ENCODE measurements around the gene LYSMD4. TPM values are rescaled to one million over a fixed set of nuclear protein-coding genes. Genes with fewer than 3 reads are reported as not detected.
"Not testable (repeated sequence)": the region's sequence is repeated elsewhere in the genome, so short reads cannot be mapped to it uniquely, and the experiment has no call there.

The LYSMD4 gene
- 10 to 100 TPM in 1 of 2 experiments, 1 to 10 TPM in 1; 8.9 to 13.0 TPM for total RNA-seq

DNA sequence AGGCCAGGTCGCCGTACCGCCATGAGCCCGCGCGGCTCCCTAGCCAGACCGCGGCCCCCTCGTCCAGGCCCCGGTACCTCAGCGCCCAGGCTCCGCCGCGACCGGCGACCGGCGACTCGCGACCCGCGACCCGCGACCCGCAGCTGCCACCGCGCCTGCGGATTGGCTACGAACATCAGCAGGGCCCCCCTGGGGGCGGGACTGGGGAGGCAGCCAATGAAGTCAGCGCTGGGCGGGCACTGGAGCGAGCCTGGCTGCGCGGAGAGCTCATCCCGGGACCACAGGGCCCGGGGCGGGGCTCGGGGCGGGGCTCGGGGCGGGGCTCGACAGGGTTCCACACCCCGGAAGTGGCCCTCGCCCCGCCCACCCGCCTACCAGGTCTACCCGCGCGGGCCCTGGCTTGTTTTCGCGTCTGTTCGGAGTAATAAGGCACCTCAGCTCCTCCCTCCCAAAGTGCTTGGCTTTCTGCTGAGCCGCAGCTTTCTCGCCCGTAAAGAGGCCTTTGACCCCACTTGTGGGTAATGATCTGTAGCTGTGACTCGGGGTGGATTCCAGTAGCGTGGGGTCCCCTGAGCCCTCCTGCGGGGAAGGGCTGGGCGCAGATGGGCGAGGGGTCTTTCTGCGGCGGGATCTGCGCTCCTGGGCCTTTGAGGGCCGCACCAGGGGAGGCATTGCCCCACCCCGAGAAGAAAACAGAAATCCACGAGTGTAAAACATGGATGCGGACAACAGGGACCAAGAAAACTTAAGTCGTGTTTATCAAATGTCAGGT is at the start of gene LYSMD4:
LYSMD4 (minus strand) TSS at position 170 of the 772 bp plus-strand sequence. CDS start 1,438 bp downstream, outside the sequence.
- Mint-ChIP-seq H3K27me3 (ENCODE audit: low read depth) (no peaks in the 10 kb centered on the region), H3K4me1 (ENCODE audit: low read depth) (peaks cover 23% of the 10 kb centered on the region), H3K9me3 (ENCODE audit: insufficient read depth) (no peaks in the 10 kb centered on the region), H3K4me3 (peak within 1 kb of the TSS; percentile 77), H3K36me3 (ENCODE audit: low read depth) (peaks cover 12% of the 10 kb centered on the region), H3K27ac (peak within 1 kb of the TSS; percentile 90)
- ChIA-PET CTCF (interaction anchor here (0.9 to 3.9 kb wide), 7 partner anchors 14 to 460 kb away, joined by 3 to 37 read pairs (median 5); no protein-coding TSS in a partner anchor), POLR2A (interaction anchor here (0.6 to 2.1 kb wide), 12 partner anchors 14 to 1035 kb away, joined by 3 to 18 read pairs (median 3); partner anchors contain the start of gene LRRC28)
- DNase-seq (peak; percentile 99), ATAC-seq (peak; percentile 100)

- CTCF ChIA-PET, result interaction anchor here (1.8 kb wide), 1 partner anchor 26 kb away, joined by 3 read pairs; no protein-coding TSS in a partner anchor
These were observed 48.8 kb upstream of the LYSMD4 start for GRCh38 chr15:99782029-99782428.

DNA sequence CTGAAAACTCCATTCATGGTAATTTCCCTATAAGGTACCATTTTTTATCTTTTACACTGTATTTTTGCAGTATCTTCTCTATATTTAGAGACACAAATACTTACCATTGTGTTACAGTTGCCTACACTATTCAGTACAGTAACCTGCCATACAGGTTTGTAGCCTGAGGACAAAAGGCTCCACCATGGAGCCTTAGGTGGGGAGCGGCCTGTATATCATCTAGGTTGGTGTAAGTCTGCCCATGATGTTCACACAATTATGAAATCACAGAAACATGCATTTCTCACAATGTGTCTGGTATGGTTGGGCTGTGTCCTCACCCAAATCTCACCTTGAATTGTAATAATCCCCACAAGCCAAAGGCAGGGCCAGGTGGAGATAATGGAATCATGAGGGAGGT is 43.9 kb upstream of the LYSMD4 start:
- ATAC-seq (no peak), DNase-seq (no peak)
- H3K4me3 Mint-ChIP-seq, result no peak overlapping the region
- no peaks in the 10 kb centered on the region for H3K36me3 Mint-ChIP-seq (ENCODE audit: low read depth)
- peaks cover 4% of the 10 kb centered on the region for H3K27me3 Mint-ChIP-seq (ENCODE audit: low read depth)
- CTCF ChIA-PET, result no interaction called here
- no peaks in the 10 kb centered on the region for H3K4me1 Mint-ChIP-seq (ENCODE audit: low read depth)
- H3K27ac Mint-ChIP-seq, result no peak overlapping the region
- POLR2A ChIA-PET, result no interaction called here
- H3K9me3 Mint-ChIP-seq (ENCODE audit: insufficient read depth), result no peaks in the 10 kb centered on the region

More at GRCh38 chr15:99782029-99782428, 48.8 kb upstream of the LYSMD4 start:
- ATAC-seq; H3K9me3 Mint-ChIP-seq (ENCODE audit: insufficient read depth); POLR2A ChIA-PET; H3K27me3 Mint-ChIP-seq (ENCODE audit: low read depth); H3K36me3 Mint-ChIP-seq (ENCODE audit: low read depth); H3K27ac Mint-ChIP-seq; DNase-seq; H3K4me1 Mint-ChIP-seq (ENCODE audit: low read depth); H3K4me3 Mint-ChIP-seq: not testable (repeated sequence)

GRCh38 chr15:99764522-99764921 is 31.3 kb upstream of the LYSMD4 start:
- no peak overlapping the region for H3K27ac Mint-ChIP-seq
- no peaks in the 10 kb centered on the region for H3K36me3 Mint-ChIP-seq (ENCODE audit: low read depth)
- H3K9me3 Mint-ChIP-seq (ENCODE audit: insufficient read depth), result no peaks in the 10 kb centered on the region
- no peaks in the 10 kb centered on the region for H3K4me1 Mint-ChIP-seq (ENCODE audit: low read depth)
- H3K27me3 Mint-ChIP-seq (ENCODE audit: low read depth), result peaks cover 9% of the 10 kb centered on the region
- no peak overlapping the region for H3K4me3 Mint-ChIP-seq
- DNase-seq (no peak), ATAC-seq (no peak)
- POLR2A ChIA-PET, result no interaction called here
- CTCF ChIA-PET, result interaction anchor here (1.1 kb wide), 1 partner anchor 10 kb away, joined by 3 read pairs; no protein-coding TSS in a partner anchor

DNA sequence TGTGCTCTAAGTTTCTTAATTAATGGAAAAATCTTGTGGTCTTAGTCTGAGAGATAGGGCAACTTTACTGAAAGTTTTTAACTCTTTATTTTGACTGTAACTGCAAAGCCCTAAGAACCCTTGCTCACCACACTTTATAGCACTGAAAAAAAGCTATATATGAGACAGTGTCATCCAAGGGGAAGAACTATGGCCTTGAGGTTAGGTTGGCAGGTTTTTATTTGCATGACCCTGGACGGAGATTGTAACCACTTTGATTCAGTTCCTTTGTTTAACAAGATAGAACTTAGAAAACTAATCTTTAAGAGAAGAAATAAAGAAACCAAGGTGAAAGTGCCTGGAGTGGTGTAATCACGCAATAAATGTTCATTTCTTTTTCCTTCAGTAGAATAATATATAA is 30.6 kb upstream of the LYSMD4 start:
- Mint-ChIP-seq H3K4me1 (ENCODE audit: low read depth) (no peaks in the 10 kb centered on the region), H3K4me3 (no peak overlapping the region), H3K27me3 (ENCODE audit: low read depth) (peaks cover 9% of the 10 kb centered on the region), H3K9me3 (ENCODE audit: insufficient read depth) (no peaks in the 10 kb centered on the region), H3K27ac (no peak overlapping the region), H3K36me3 (ENCODE audit: low read depth) (no peaks in the 10 kb centered on the region)
- no peak for ATAC-seq
- no peak for DNase-seq
- ChIA-PET POLR2A (no interaction called here), CTCF (interaction anchor here (1.1 kb wide), 1 partner anchor 10 kb away, joined by 3 read pairs; no protein-coding TSS in a partner anchor)

DNA sequence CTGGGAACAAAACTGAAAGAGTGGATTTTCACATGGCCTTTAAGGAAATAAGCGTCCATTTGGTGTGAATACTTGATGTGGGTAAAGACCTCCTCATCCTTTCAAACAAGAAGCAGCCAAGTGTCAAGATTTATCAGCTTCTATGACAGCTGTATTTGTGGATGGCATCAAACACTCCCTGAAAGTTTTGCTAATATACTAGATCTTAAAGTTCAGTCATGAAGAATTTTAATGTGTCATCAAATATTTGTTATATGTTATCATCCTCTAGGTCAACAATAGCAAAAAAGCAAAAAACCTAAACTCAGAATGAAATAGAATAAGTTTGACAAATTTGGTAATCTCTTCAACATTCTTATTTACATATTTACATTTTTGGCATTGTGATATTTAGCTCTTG is 29.1 kb upstream of the LYSMD4 start:
- ChIA-PET POLR2A (no interaction called here), CTCF (interaction anchor here (1.5 kb wide), 1 partner anchor 58 kb away, joined by 7 read pairs; no protein-coding TSS in a partner anchor)
- DNase-seq (no peak), ATAC-seq (no peak)
- no peaks in the 10 kb centered on the region for H3K4me1 Mint-ChIP-seq (ENCODE audit: low read depth)
- H3K27ac Mint-ChIP-seq, result no peak overlapping the region
- no peaks in the 10 kb centered on the region for H3K9me3 Mint-ChIP-seq (ENCODE audit: insufficient read depth)
- H3K36me3 Mint-ChIP-seq (ENCODE audit: low read depth), result no peaks in the 10 kb centered on the region
- no peak overlapping the region for H3K4me3 Mint-ChIP-seq
- H3K27me3 Mint-ChIP-seq (ENCODE audit: low read depth), result peaks cover 14% of the 10 kb centered on the region

DNA sequence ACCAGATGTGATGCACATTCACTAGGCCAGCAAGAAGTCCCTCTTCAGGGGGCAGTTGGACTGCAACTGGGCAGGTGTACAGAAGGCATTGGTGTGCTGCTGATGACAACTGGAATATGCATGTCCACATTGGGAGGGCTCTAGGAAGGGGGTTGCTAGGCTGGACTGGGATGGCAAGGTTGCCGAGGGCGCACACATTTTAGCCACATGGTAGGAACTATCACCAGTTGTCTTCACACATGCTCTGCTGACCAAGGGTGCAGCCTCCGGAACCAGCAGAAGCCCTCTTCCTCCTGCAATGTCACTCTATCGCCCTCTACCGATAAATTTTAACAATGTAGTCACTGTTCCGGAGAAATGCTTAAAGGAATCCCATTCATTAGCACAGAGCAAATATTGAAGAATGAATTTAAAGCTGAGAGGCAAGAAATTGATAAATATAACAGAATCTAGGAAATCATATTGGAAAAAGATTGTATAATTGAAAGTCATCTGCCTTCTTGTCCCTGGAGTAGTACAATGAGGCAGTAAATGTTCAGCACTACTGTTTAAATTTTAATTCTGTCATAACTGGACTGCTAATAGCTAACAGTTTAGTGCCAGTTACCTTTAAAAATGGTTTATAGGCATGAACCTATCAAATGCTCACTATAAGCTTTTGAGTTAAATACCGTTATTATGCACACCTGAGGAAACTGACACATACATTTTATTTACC is 22.6 kb upstream of the LYSMD4 start:
- Mint-ChIP-seq H3K9me3 (ENCODE audit: insufficient read depth) (no peaks in the 10 kb centered on the region), H3K4me1 (ENCODE audit: low read depth) (peaks cover 7% of the 10 kb centered on the region), H3K4me3 (no peak overlapping the region), H3K27ac (no peak overlapping the region), H3K36me3 (ENCODE audit: low read depth) (no peaks in the 10 kb centered on the region), H3K27me3 (ENCODE audit: low read depth) (peaks cover 11% of the 10 kb centered on the region)
- CTCF ChIA-PET, result interaction anchor here (0.5 to 5.7 kb wide), 31 partner anchors 10 to 583 kb away, joined by 3 to 79 read pairs (median 5); partner anchors contain the start of gene LYSMD4
- DNase-seq (peak; percentile 58), ATAC-seq (peak; percentile 88)
- POLR2A ChIA-PET, result no interaction called here

DNA sequence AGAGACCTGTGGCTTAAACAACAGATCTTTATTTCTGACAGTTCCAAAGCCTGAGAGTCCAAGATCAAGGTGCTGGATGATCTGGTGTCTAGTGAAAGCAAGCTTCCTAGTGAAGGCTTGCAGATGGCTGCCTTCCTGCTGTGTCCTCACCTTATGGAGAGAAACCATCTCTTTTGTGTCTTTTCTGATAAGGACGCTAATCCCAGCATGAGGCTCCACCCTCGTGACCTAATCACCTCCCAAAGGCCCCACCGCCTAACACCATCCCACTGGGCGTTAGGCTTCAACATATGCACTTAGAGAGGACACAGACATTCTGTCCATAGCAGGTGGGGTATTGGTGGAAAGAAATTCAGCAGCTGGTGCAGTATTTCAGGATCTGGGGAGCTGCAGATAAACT is 19.8 kb upstream of the LYSMD4 start:
- POLR2A ChIA-PET, result interaction anchor here (2.2 kb wide), 1 partner anchor 20 kb away, joined by 8 read pairs; the partner anchor contains the start of gene LYSMD4

GRCh38 chr15:99752556-99752955 is 19.3 kb upstream of the LYSMD4 start:
- no peaks in the 10 kb centered on the region for H3K36me3 Mint-ChIP-seq (ENCODE audit: low read depth)
- H3K4me1 Mint-ChIP-seq (ENCODE audit: low read depth), result peaks cover 7% of the 10 kb centered on the region
- ChIA-PET POLR2A (interaction anchor here (2.2 kb wide), 1 partner anchor 19 kb away, joined by 8 read pairs; the partner anchor contains the start of gene LYSMD4), CTCF (interaction anchor here (1.0 to 5.7 kb wide), 3 partner anchors 14 to 480 kb away, joined by 3 to 79 read pairs (median 8); no protein-coding TSS in a partner anchor)
- no peak overlapping the region for H3K27ac Mint-ChIP-seq
- H3K9me3 Mint-ChIP-seq (ENCODE audit: insufficient read depth), result no peaks in the 10 kb centered on the region
- no peak for ATAC-seq
- no peak for DNase-seq
- no peaks in the 10 kb centered on the region for H3K27me3 Mint-ChIP-seq (ENCODE audit: low read depth)
- H3K4me3 Mint-ChIP-seq, result no peak overlapping the region

More for the DNA sequence above, 19.8 kb upstream of the LYSMD4 start:
- no peak for DNase-seq
- Mint-ChIP-seq H3K4me1 (ENCODE audit: low read depth) (peaks cover 7% of the 10 kb centered on the region), H3K9me3 (ENCODE audit: insufficient read depth) (no peaks in the 10 kb centered on the region), H3K4me3 (no peak overlapping the region), H3K27me3 (ENCODE audit: low read depth) (peaks cover 2% of the 10 kb centered on the region), H3K36me3 (ENCODE audit: low read depth) (no peaks in the 10 kb centered on the region), H3K27ac (no peak overlapping the region)
- CTCF ChIA-PET, result interaction anchor here (1.0 to 5.7 kb wide), 4 partner anchors 14 to 480 kb away, joined by 3 to 79 read pairs (median 6); no protein-coding TSS in a partner anchor
- ATAC-seq, result no peak

DNA sequence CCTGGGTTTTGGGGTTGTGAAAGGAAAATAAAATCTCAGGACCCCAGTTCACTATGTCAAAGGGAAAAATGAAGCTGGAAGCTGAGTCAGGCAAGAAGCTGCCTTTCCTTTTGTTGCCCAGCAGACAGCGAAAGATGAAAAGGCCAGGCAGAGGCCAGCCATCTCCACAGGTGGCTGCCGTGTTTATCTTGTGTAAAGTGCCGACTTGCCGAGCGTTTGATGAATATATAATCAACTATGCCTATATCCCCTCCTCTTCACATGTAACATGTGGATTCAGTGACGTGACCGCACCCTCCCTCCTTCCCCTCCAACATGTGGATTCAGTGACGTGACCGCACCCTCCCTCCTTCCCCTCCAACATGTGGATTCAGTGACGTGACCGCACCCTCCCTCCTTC is 17.1 kb upstream of the LYSMD4 start:
- ATAC-seq; DNase-seq; H3K27me3 Mint-ChIP-seq (ENCODE audit: low read depth); H3K36me3 Mint-ChIP-seq (ENCODE audit: low read depth); H3K9me3 Mint-ChIP-seq (ENCODE audit: insufficient read depth); H3K4me1 Mint-ChIP-seq (ENCODE audit: low read depth); H3K27ac Mint-ChIP-seq; H3K4me3 Mint-ChIP-seq; POLR2A ChIA-PET: not testable (repeated sequence)
- CTCF ChIA-PET, result interaction anchor here (2.0 kb wide), 1 partner anchor 478 kb away, joined by 4 read pairs; no protein-coding TSS in a partner anchor

- peak; percentile 15 for DNase-seq
- no peak overlapping the region for H3K27ac Mint-ChIP-seq
- ChIA-PET POLR2A (no interaction called here), CTCF (interaction anchor here (2.0 kb wide), 1 partner anchor 477 kb away, joined by 4 read pairs; no protein-coding TSS in a partner anchor)
- ATAC-seq, result no peak
- no peaks in the 10 kb centered on the region for H3K36me3 Mint-ChIP-seq (ENCODE audit: low read depth)
- no peak overlapping the region for H3K4me3 Mint-ChIP-seq
- no peaks in the 10 kb centered on the region for H3K4me1 Mint-ChIP-seq (ENCODE audit: low read depth)
- no peaks in the 10 kb centered on the region for H3K27me3 Mint-ChIP-seq (ENCODE audit: low read depth)
- H3K9me3 Mint-ChIP-seq (ENCODE audit: insufficient read depth), result no peaks in the 10 kb centered on the region
These were observed 16.1 kb upstream of the LYSMD4 start for GRCh38 chr15:99749386-99749785.

All from activated CD8-positive, alpha-beta T cell treated with anti-CD3 and anti-CD28 coated beads, Interleukin-2, amount 10 ng/mL, durations not matched to agents 7 days and 5 days (primary cell).